HG02798 (cell line): ENCODE results near the gene ECT2.
"Not testable (repeated sequence)": the region's sequence is repeated elsewhere in the genome, so short reads cannot be mapped to it uniquely, and the experiment has no call there.

ENCODE experiments used
- ATAC-seq: cut with Tn5 transposase; IDR thresholded peaks from one replicate; pipeline ENCODE4 v1.9.1; 2021; ENCODE audit warnings: mild to moderate bottlenecking; ENCODE audit not compliant: unreplicated experiment, poor library complexity

Gene ECT2

DNA sequence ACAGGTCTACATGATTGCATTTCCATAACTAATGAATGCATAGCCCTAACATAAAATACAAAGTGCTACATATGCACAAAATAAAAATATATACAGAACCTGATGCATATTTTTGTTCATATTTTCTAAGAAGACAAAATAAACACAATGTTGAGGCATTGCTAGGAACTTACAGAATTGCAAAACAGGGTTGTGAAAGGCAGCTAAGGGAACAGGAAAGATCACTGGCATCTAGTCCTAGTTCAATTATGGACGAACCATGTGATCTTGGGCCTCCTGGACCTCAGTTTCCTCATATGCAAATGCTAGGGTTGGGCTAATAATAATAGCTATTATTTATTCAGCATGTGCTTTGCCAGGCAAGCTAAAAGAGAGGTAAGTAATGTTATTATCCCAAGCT, 24.1 kb upstream of the ECT2 start:
- no peak for ATAC-seq

DNA sequence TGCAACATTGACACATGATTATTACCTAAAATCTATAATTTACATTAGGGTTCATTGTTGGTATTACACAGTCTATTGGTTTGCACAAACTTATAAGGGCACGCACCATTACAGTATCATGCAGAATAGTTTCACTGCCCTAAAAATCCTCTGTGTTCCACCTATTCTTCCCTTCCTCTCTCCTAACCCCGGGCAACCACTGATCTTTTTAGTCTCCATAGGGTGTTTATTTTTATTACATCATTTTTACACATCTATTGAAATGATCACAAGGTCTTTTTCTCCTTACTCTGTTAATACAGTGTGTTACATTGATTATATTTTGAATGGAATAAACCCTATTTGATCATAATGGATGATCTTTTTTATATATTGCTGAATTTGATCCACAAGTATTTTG, 15.5 kb upstream of the ECT2 start:
- no peak for ATAC-seq

DNA sequence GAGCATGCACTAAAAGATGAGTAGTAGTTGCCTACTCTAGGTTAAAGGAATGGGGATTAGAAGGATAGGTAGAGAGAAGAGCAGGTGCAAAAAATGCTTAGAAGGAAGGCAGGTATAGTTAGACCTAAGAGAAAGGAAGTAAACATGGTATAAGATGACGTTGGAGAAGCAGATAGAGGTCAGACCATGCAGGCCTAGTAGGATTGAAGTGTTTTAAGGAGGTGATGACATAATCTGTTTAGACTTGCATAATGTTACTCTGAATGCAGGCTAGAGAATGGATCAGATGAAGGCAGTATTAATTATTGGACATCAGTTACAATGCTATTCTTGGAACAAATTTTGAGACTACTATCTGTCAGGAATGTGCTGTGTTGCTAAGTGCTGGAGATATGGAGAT, 11.1 kb upstream of the ECT2 start:
- no peak for ATAC-seq

DNA sequence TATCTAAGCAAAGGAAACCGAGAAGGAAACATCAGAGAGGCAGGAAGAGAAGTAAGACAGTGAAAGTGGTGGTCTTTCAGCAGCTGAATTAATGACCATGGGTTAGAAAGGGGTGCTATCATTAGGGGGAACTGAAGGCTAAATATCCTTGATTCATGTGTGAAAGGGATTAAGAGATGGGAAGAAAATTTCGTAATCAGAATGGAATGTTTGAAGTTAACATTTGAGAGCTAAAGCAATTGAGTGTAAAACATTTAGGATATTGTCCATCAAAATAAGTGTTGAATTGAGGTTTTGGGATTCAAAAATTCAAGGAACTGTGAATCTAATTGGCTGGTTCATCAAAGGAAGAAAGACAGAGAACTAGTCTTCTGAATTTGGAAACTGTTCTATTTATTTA, 4.1 kb upstream of the ECT2 start:
- ATAC-seq, result no peak

DNA sequence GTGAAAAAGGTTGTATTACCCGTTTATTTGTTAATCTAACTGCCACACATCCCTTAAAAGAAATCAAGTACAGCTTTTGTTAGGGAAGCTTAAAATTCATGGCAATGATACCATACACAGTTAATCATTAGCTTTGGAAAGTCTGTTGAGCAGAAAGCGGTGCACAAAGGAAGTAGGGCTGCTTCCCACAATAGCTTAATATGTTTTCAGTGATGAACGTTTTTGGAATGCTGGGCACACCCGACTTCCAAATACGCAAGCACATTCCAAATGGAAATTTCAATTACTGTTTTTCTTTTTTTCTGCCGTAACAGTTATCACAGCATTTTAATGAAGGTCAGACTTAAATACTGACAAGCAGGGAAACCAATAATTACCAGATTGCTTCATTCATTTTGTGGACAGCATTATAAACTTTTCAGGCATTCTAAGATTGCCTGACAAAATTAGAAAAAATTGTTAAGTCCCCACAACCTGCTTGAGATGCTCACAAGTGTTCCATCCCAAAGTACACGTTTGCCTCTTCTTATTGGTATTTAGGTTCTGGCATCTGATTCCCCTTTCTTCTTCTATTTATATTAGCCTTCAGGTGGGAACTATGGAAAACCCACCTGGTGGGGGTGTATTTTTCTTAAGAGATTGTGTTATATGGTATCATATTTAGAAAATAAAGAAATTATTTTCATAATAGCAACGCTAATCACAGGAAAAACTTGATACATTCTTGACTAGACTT, 1.1 kb upstream of the ECT2 start:
- no peak for ATAC-seq

DNA sequence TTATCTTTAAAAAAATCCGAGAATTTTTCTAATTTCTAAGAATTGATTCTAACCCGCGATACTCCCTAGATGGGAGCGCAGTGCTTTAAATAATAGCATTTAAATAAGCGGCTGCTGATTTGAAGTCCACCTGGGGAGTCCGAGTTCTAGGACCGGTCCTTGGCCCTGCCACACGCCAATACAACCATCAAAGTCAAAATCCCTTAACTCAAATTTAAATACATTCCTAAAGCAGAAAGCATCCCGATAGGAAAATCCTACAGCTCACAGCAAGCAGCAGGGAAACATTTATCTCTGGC, 508 bp upstream of the ECT2 start:
- ATAC-seq, result no peak

DNA sequence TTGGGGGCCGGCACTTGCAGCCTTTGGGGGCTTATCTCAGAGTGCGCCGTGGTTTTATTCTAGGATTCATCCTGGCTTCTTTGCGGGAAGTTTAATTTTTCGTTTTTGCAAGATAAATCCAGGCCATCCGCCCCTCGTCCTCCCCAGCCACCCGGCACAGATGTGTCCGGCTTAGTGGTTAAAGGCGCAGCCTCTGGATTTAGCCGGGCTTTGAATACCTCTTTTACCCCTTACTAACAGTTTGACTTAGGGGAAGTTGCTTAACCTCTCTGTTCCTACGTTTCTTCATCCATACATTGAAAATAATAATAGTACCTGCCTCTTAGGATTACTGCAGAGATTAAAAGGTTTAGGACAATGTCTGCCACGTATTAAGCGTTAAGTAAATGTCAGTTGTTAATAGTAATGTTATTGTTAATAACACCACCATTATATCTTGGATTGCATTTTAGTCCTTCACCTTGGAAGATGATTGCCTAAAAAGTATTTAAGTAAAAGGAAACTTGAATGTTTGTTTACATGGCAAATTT, 714 bp downstream of the ECT2 start:
- no peak for ATAC-seq

DNA sequence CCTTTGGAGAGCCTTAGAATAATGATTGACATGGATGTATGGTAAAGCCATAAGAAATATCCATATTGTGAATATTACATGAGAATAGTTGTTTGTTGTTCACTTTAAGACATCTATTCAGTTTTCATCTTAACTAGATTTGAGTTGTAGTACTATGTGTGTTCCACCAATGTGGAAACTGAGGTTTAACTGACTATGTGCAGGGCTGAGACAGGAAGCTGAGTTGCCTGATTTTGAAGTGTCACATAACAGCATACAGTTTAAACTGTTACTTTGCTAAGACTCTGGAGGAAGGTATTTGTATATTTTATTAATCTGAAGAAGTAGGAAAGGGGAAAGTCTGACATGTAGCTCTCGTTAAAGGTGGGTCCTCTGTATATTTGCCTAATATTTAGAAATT, 2.1 kb downstream of the ECT2 start:
- ATAC-seq, result no peak

DNA sequence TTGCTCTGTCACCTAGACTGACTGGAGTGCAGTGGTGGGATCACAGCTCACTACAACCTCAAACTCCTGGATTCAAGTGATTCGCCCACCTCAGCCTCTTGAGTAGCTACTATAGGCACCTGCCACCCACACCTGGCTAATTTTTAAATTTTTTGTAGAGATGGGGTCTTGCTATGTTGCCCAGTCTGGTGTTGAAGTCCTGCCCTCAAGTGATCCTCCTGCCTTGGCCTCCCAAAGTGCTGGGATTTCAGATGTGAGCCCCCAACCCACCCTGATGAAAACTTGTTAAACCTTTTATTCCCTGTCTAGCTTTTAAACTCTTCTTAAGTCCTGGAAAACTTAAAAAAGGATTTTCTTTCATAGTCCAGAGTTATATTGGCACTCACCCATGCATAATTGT, 2.6 kb downstream of the ECT2 start:
- ATAC-seq, result no peak

DNA sequence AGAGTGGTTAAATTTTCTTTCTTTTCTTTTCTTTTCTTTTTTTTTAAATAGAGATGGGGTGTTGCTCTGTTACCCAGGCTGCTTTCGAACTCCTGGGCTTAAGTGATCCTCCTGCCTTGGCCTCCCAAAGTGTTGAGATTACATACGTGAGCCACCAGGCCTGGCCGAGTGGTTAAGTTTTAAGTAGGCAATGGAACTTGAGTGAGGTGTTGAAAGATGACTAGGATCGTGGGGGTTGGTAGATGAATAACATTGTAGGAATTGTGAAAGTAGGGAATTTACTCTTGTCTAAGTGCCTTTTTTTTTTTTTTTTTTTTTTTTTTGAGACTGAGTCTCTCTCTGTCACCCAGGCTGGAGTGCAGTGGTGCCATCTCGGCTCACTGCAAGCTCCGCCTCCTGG, 9.9 kb downstream of the ECT2 start:
- not testable (repeated sequence) for ATAC-seq

DNA sequence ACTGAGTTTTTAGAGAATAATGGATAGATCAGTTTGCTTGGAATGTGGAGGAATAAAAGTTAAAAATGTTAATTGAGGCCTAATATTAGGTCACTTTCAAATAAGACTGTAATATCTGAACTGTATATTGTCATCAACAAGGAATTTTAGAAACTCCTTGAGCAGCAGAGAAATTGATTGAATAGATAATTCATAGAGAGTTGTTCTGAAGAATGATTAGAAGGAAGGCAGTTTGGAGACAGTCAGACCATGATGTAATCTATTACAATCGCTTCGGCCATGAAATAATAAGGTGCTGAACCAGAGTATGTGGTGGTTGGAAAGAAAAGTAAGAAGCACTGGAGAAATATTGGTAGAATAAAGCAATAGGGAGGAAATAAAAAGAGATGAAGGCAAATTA, 15.7 kb downstream of the ECT2 start:
- no peak for ATAC-seq

DNA sequence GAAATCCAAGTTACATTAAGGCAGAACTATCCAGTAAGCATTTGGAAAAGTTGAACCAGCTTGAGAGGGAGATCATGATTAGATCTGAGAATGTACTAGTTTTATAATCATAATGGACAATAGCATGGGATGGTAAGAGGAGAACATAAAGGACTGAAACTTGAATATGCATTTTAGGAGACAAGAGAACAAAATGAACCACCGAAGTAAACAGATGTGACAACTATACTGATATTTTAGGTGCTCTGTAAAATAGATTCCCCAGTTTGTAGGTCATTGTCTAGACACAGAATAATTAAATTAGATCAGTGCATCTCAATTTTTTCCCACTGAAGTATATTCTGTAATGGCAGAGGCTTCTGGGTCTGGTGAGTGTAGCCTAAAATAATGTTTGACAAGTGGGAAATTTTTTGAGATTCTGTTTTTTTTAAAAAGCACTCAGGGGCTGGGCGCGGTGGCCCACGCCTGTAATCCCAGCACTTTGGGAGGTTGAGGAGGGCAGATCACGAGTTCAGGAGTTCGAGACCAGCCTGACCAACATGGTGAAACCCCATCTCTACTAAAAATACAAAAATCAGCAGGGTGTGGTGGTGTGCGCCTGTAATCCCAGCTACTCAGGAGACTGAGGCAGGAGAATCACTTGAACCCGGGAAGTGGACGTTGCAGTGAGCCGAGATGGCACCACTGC, 16.3 kb downstream of the ECT2 start:
- no peak for ATAC-seq

DNA sequence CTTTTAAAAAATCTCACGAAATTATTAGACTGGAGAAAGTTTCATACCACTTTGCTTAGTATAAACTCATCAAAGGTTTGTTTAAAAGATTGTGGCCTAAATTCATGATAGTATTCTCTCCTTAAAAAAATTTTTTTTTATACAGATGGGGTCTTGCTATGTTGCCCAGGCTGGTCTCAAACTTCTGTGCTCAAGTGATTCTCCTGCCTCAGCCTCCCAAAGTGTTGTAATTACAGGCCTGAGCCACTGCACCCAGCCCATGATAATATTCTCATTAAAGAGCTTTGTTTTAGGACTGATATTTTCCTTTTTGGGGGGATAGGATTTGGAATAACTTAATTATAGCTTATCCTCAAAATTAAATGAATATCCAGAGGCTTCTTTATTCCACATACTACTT, 19.9 kb downstream of the ECT2 start:
- ATAC-seq, result no peak

DNA sequence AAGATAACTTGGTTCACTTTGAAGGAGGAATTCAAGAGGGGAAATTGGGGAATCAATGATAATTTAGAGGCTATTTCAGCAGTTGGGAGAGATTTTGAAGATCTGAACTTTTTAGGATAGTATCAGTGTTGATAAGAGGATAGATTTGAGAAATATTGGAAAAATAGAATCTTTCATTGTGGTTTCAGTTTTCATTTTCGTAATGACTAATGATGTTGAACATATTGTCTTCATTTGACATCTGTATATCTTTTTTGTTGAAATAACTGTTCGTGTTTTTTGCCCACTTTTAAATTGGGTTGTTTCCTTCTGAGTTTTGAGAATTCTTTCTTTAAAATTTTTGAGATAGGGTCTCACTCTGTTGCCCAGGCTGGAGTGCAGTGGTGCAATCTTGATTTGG, 21.1 kb downstream of the ECT2 start:
- ATAC-seq, result no peak

DNA sequence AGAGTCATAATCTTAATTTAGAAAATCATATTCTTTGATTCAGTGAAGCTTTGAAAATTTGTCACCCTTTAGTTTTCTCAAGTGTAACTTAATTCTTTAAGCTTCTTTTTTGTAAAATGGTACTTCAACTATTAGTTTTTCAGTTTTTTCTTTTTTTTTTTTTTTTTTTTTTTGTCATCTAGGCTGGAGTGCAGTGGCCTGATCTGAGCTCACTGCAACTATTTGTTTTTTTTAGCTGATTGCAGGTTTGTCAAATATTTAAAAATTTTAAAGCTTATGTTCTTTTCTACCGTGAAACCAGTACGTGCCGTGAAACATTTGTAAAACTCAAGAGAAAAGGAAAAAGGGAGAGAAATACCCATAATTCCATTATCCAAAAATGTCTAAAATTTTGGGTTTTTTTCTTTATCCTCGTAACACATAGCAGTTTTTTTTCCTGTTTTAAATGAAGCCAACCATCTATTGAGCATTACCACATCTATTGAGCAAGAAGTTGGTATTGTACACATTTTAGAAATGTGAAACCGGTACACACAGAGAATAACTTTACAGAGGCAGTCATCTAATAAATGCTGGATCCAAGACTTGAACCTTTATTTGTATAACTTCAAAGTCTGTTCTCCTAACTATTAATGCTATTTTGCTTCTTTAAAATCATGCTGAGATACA, 25.7 kb downstream of the ECT2 start:
- no peak for ATAC-seq

DNA sequence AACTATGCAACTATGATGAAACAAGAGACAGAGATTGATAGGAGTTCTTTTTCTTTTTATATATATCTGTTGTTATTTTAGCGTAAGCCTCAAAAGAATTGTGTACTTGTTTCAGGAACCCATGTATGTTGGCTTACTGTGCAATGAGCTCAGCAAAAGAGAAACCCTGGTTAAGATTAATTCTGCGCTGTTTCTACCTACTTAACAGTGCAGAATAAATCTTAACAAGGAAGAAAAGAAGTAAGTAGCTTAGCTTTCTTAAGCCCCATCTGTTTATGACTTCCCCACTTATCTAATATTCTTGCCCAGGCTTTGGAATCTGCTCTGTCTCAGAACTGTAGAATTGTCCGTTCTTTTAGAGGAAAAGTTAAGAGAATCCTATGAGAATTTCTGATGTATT, 27.4 kb downstream of the ECT2 start:
- no peak for ATAC-seq

DNA sequence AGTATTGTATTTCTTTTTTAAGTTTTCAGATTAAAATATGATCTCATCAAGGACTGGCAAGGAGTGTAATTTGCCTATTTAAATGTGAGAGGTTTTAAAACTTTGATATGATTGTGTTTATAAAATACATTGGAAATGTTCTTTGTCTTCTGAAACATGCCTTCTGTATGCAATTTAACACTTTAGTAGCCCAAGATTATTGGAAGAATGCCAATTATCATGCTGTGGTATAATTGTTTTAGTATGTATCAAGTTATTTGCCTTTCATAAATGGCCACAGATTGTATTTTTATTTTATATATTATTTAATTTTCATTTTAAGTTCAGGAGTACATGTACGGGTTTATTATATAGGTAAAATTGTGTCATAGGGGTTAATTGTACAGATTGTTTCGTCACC, 31.7 kb downstream of the ECT2 start:
- ATAC-seq, result no peak

DNA sequence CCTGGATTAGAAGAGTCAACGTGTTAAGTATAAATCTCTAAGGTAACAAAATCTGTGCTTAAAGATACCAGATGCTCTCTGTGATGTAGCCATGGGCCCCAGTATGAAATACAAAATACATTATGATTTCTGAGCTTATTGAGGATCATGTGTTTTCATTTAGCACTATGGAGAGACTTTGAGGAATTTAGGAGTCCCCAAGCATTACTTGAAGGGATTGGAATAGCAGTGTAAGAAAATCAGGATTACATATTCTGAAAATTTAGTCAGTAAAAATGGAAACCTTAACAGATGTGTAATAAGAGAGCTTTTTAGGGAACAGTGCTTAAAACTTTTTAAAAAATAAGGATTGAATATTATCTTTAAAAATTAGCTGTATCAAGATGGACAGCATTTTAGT, 35.5 kb downstream of the ECT2 start:
- ATAC-seq, result no peak

DNA sequence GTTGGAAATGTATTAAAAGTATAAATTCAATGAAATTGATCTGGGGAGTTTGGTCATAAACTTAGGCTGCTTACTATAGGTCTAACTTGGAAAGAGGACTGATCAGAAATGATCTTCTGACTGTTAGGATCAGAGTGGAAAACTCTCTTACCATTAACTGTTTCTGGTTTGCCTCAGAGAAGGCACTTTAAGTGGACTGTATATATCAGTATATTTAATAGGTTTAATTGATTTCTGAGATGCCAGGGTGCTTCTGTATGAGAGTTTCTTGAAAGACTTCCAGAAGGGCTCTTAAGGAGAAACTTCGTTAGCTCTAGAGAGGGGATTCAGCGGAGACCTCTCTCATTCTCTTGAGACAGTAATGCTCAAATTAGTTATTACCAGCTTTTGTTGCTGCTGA, 36.5 kb downstream of the ECT2 start:
- ATAC-seq, result no peak

DNA sequence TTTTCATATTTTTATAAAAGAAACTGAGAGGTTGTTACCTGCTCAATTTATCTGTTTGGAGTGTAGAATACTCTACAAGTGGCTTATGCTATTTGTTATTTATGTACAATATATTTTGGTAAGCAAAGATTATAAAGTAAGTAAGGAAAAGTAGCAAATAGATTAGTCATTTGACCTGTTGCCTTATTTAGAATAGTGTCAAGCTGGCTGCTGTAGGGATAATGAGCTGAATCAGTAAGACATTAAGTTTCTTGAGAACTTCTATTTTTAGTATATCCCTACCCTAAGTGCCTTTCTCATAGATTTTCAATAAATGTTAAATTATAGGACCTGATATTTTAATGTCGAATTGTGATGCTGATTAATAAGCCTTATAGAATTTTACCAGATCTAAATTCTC, 37.2 kb downstream of the ECT2 start:
- no peak for ATAC-seq

DNA sequence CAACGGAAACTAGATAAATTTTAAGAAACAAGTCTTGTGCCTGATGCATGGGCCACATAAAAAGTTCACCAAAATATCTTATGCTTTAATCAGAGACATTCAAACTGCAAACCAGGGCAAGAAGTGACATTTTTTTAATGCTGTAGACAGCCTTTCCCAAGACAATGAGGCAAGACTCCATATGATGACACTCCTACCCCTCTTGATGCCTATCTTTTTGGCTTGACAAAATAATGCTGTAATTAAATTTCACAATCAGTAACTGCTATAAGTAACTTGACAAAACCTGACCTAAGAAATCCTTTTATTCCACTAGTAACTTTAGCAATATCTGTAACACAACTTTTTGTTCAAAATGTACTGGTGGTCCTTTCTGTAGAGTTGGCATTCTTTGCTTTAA, 48.7 kb downstream of the ECT2 start:
- ATAC-seq, result no peak

DNA sequence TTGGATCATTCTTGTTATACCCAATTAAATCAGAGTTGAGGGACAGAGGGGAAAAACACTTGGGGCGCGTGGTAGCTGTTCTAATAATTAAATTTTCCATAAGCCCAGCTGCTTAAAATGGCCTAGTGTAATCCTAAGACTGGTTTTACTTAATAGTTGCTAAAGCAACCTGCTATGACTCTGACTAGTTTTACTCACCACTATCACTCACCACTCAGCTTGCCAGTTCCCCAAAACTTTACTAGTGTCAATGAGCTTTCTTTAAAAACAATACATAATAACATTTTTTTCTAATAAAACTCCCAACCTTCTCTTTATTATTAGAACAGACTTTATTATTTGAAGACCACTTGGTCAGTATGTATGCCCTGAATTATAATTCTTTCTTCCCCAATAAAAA, 49.6 kb downstream of the ECT2 start:
- ATAC-seq, result no peak
